Hepatocyte (in vitro differentiated cells): ENCODE results near the gene MYO1A. TPM values are rescaled to one million over a fixed set of nuclear protein-coding genes. Genes with fewer than 3 reads are reported as not detected.
"Not testable (repeated sequence)": the region's sequence is repeated elsewhere in the genome, so short reads cannot be mapped to it uniquely, and the experiment has no call there.

Experiments used
- DNase-seq: peaks from one replicate; pipeline ENCODE4 v3.0.0-alpha.2; 2016; ENCODE audit warnings: low spot score
- H2AFZ ChIP-seq: fragments of 200-600 bp; sonication (generic); 2 replicates; pipeline ENCODE4 v1.6.0; 2016; ENCODE audit warnings: antibody characterized with exemption, mild to moderate bottlenecking
- H3K27ac ChIP-seq: fragments of 200-600 bp; sonication (generic); 2 replicates; pipeline ENCODE4 v1.5.1; 2016; ENCODE audit warnings: mild to moderate bottlenecking
- H3K27me3 ChIP-seq: fragments of 200-600 bp; sonication (generic); 2 replicates; pipeline ENCODE4 v1.6.1; 2016
- H3K36me3 ChIP-seq: fragments of 200-600 bp; sonication (generic); replicated peaks from 2 replicates; pipeline ENCODE4 v1.5.1; 2016; ENCODE audit warnings: low read depth; ENCODE audit not compliant: insufficient read depth
- H3K4me1 ChIP-seq: fragments of 200-600 bp; sonication (generic); 2 replicates; pipeline ENCODE4 v1.5.1; 2016; ENCODE audit warnings: mild to moderate bottlenecking, moderate library complexity; ENCODE audit not compliant: insufficient read depth
- H3K4me2 ChIP-seq: fragments of 200-600 bp; sonication (generic); 2 replicates; pipeline ENCODE4 v1.6.0; 2016
- H3K4me3 ChIP-seq: fragments of 200-600 bp; sonication (generic); 2 replicates; pipeline ENCODE4 v1.5.1; 2016; ENCODE audit warnings: mild to moderate bottlenecking
- H3K79me2 ChIP-seq: fragments of 200-600 bp; sonication (generic); 2 replicates; pipeline ENCODE4 v1.6.0; 2017; ENCODE audit warnings: mild to moderate bottlenecking
- H3K9me2 ChIP-seq: fragments of 200-600 bp; sonication (generic); replicated peaks from 2 replicates; pipeline ENCODE4 v1.6.0; 2017; ENCODE audit warnings: mild to moderate bottlenecking; ENCODE audit not compliant: insufficient read depth
- H3K9me3 ChIP-seq: fragments of 200-600 bp; sonication (generic); 2 replicates; pipeline ENCODE4 v1.5.1; 2016; ENCODE audit warnings: low read depth, mild to moderate bottlenecking
- H4K20me1 ChIP-seq: fragments of 200-600 bp; sonication (generic); 2 replicates; pipeline ENCODE4 v1.6.0; 2016; ENCODE audit warnings: mild to moderate bottlenecking; ENCODE audit not compliant: insufficient read depth, poor library complexity, severe bottlenecking
- EZH2 ChIP-seq: fragments of 200-600 bp; sonication (generic); IDR thresholded peaks from 2 replicates; pipeline ENCODE4 v1.6.1; 2016; ENCODE audit warnings: antibody characterized with exemption, mild to moderate bottlenecking, borderline replicate concordance
- EZH2phosphoT487 ChIP-seq: fragments of 200-600 bp; sonication (generic); IDR thresholded peaks from one replicate; pipeline ENCODE4 v1.6.1; 2018; ENCODE audit warnings: antibody characterized with exemption, mild to moderate bottlenecking, low read depth, moderate library complexity; ENCODE audit not compliant: unreplicated experiment, severe bottlenecking
- WGBS: methylation state at CpG from one replicate; pipeline ENCODE4 v1.1.6; 2016; ENCODE audit warnings: low lambda C conversion rate; ENCODE audit errors: missing lambda C conversion rate; 5-methylcytosine and 5-hydroxymethylcytosine counted together
- polyA plus RNA-seq: library from polyadenylated mRNA; unstranded; fragments of >200 nt; fragmentation: Nextera tagmentation; extraction: Ambion mirVana; gene quantifications from 2 replicates; pipeline ENCODE4 v1.2.1, GENCODE V29; 2016
- total RNA-seq: library from RNA; depleted of rRNA; stranded (reverse); fragments of >200 nt; gene quantifications from 2 replicates; pipeline ENCODE4 v1.2.3, GENCODE V29; 2014
- TF ChIP-seq, protein P1 (sequence below): fragments of 200-600 bp; sonication (generic); IDR thresholded peaks from 2 replicates; pipeline ENCODE4 v1.5.1; 2016; ENCODE audit warnings: antibody characterized with exemption, mild to moderate bottlenecking; ENCODE audit not compliant: poor library complexity

The MYO1A gene
- total and polyA plus RNA-seq, 2 experiments from 2014 or later: 23.8 to 29.2 TPM

GRCh38 chr12:56983386-56983785, 66.5 kb downstream of the MYO1A start:
- Histone ChIP-seq H4K20me1 (no peaks in the 10 kb centered on the region), H3K4me1 (peaks cover 4% of the 10 kb centered on the region), H3K79me2 (no peaks in the 10 kb centered on the region), H3K36me3 (no peaks in the 10 kb centered on the region), H3K9me2 (no peaks in the 10 kb centered on the region), H3K27me3 (no peaks in the 10 kb centered on the region), H3K9me3 (no peaks in the 10 kb centered on the region), H3K27ac (no peak overlapping the region), H2AFZ (no peak overlapping the region), H3K4me2 (no peak overlapping the region), H3K4me3 (no peak overlapping the region)
- TF ChIP-seq EZH2phosphoT487 (no peak), EZH2 (no peak)
- TF ChIP-seq, protein P1, sequence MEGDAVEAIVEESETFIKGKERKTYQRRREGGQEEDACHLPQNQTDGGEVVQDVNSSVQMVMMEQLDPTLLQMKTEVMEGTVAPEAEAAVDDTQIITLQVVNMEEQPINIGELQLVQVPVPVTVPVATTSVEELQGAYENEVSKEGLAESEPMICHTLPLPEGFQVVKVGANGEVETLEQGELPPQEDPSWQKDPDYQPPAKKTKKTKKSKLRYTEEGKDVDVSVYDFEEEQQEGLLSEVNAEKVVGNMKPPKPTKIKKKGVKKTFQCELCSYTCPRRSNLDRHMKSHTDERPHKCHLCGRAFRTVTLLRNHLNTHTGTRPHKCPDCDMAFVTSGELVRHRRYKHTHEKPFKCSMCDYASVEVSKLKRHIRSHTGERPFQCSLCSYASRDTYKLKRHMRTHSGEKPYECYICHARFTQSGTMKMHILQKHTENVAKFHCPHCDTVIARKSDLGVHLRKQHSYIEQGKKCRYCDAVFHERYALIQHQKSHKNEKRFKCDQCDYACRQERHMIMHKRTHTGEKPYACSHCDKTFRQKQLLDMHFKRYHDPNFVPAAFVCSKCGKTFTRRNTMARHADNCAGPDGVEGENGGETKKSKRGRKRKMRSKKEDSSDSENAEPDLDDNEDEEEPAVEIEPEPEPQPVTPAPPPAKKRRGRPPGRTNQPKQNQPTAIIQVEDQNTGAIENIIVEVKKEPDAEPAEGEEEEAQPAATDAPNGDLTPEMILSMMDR: no peak
- whole genome bisulfite sequencing: 97% methylated on average over 4 of the region's 4 CpGs
- DNase-seq: no peak

DNA sequence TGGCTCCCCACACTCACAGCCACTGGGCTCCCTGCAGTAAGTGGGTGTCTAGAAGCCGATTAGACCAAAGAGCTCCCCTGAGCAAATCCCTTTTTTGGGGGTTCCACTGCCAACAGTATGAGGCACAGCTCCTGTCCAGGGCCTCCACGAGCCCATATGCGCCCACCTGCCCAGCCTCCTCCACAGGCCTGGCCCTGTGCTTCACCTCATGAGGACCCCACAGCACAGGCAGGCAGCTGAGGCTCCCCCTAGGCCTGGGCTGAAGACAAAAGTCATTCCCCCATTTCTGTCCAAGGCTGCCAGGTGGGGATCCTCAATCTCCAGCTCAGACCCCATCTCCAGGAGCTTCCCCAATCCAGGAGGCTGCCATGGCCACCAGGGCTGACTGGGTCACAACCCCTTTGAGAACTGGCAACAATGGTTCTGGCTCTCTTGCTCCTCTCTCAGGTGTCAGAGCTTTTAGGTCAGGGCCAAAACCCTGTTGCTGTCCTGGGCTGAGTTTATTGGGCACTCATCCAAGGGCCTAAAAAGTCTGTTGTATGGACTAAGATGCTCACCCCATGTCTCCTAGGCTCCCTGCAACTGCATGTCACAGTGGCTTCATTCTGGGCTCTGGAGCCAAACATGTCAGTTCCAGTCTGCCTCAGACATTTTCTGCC, 67.2 kb downstream of the MYO1A start:
- WGBS: 80% methylated on average over 3 of the region's 3 CpGs
- not testable (repeated sequence) for H3K79me2 ChIP-seq

GRCh38 chr12:56980941-56981530, 68.9 kb downstream of the MYO1A start:
- WGBS: 97% methylated on average over 4 of the region's 4 CpGs

More for the DNA sequence above, 67.2 kb downstream of the MYO1A start:
- H3K4me2 ChIP-seq, H3K9me3 ChIP-seq, DNase-seq, H3K27me3 ChIP-seq, H3K27ac ChIP-seq, H3K4me1 ChIP-seq, H3K36me3 ChIP-seq, H3K4me3 ChIP-seq, H3K9me2 ChIP-seq, H4K20me1 ChIP-seq, H2AFZ ChIP-seq: not testable (repeated sequence)

DNA sequence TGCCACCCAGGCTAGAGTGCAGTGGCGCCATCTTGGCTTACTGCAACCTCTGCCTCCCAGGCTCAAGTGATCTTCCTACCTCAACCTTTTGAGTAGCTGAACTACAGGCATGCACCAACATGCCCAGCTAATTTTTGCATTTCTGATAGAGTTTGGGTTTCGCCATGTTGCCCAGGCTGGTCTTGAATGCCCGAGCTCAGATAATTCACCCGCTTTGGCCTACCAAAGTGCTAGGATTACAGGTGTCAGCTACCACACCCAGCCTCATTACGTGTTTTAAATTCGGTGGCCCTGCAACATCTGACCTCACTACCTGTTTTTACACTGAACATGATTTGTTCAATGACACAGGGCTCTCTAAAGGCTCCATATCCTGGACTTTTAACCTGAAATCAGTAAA, 69.7 kb downstream of the MYO1A start:
- H3K36me3 ChIP-seq: no peaks in the 10 kb centered on the region
- TF ChIP-seq EZH2phosphoT487 (no peak), EZH2 (no peak)
- TF ChIP-seq, protein P1: no peak
- no peak overlapping the region for H2AFZ ChIP-seq
- H3K27me3 ChIP-seq: no peaks in the 10 kb centered on the region
- H4K20me1 ChIP-seq: no peaks in the 10 kb centered on the region
- no peak overlapping the region for H3K4me3 ChIP-seq
- DNase-seq: no peak
- no peaks in the 10 kb centered on the region for H3K9me3 ChIP-seq
- no peak overlapping the region for H3K4me2 ChIP-seq
- 95% methylated on average over 6 of the region's 6 CpGs for WGBS
- H3K79me2 ChIP-seq: no peaks in the 10 kb centered on the region
- H3K27ac ChIP-seq: no peak overlapping the region
- no peaks in the 10 kb centered on the region for H3K9me2 ChIP-seq
- no peaks in the 10 kb centered on the region for H3K4me1 ChIP-seq

More at GRCh38 chr12:56980941-56981530, 68.9 kb downstream of the MYO1A start:
- Histone ChIP-seq H3K36me3 (no peaks in the 10 kb centered on the region), H3K9me3 (no peaks in the 10 kb centered on the region), H2AFZ (no peak overlapping the region), H3K4me2 (no peak overlapping the region), H3K9me2 (no peaks in the 10 kb centered on the region), H3K4me1 (no peaks in the 10 kb centered on the region), H3K27me3 (no peaks in the 10 kb centered on the region), H3K27ac (no peak overlapping the region), H4K20me1 (no peaks in the 10 kb centered on the region), H3K79me2 (no peaks in the 10 kb centered on the region), H3K4me3 (no peak overlapping the region)
- TF ChIP-seq EZH2 (no peak), EZH2phosphoT487 (no peak)
- TF ChIP-seq, protein P1: no peak
- DNase-seq: no peak
